GM19239 (cell line): ENCODE results near the gene SNX30.

Experiments used
- DNase-seq: peaks from one replicate; pipeline ENCODE4 v3.0.0; 2011; ENCODE audit warnings: low spot score; ENCODE audit not compliant: insufficient read length
- FAIRE-seq: peaks from 2 replicates; lab custom pipeline; 2011; peaks lifted over from hg19 to GRCh38; lab: Jason Lieb, UNC

Gene SNX30

GRCh38 chr9:112870556-112870955, 120.0 kb downstream of the SNX30 start:
- no peak for FAIRE-seq
- DNase-seq = no peak

GRCh38 chr9:112872019-112872418, 121.5 kb downstream of the SNX30 start:
- no peak for FAIRE-seq
- DNase-seq = no peak

GRCh38 chr9:112873773-112874405, 123.3 kb downstream of the SNX30 start:
- no peak for DNase-seq
- FAIRE-seq = no peak

- no peak for DNase-seq
These were observed 128.2 kb downstream of the SNX30 start for GRCh38 chr9:112878752-112879151.

GRCh38 chr9:112880650-112881049, 130.1 kb downstream of the SNX30 start:
- FAIRE-seq (no peak), DNase-seq (no peak)

More at GRCh38 chr9:112878752-112879151, 128.2 kb downstream of the SNX30 start:
- FAIRE-seq = no peak

GRCh38 chr9:112881331-112881730, 130.8 kb downstream of the SNX30 start:
- FAIRE-seq (no peak), DNase-seq (no peak)

GRCh38 chr9:112884101-112884500, 133.5 kb downstream of the SNX30 start:
- DNase-seq (no peak), FAIRE-seq (no peak)

- no peak for DNase-seq
- no peak for FAIRE-seq
These were observed 134.2 kb downstream of the SNX30 start for GRCh38 chr9:112884721-112885120.

GRCh38 chr9:112885324-112885723, 134.8 kb downstream of the SNX30 start:
- no peak for FAIRE-seq
- DNase-seq = no peak

- FAIRE-seq = no peak
- DNase-seq = no peak
These were observed 135.8 kb downstream of the SNX30 start for GRCh38 chr9:112886351-112886750.

- DNase-seq (no peak), FAIRE-seq (no peak)
These were observed 136.8 kb downstream of the SNX30 start for GRCh38 chr9:112887381-112887780.

GRCh38 chr9:112890106-112891081, 139.8 kb downstream of the SNX30 start, which contains the start of gene SLC46A2:
SLC46A2 (minus strand) TSS chr9:112890876; CDS start chr9:112890681, 195 bp downstream.
- FAIRE-seq = no peak

GRCh38 chr9:112891521-112891920, 141.0 kb downstream of the SNX30 start:
- FAIRE-seq = no peak
- no peak for DNase-seq

More at GRCh38 chr9:112890106-112891081, 139.8 kb downstream of the SNX30 start, which contains the start of gene SLC46A2:
- DNase-seq = no peak

- FAIRE-seq (no peak), DNase-seq (no peak)
These were observed 142.4 kb downstream of the SNX30 start for GRCh38 chr9:112892981-112893380.

- DNase-seq = no peak
- no peak for FAIRE-seq
These were observed 143.5 kb downstream of the SNX30 start for GRCh38 chr9:112894041-112894440.

GRCh38 chr9:112894699-112895098, 144.1 kb downstream of the SNX30 start:
- no peak for FAIRE-seq
- DNase-seq = no peak

- FAIRE-seq = peak; percentile 14
- no peak for DNase-seq
These were observed 145.6 kb downstream of the SNX30 start for GRCh38 chr9:112896131-112896530.

- DNase-seq = no peak
- FAIRE-seq = no peak
These were observed 148.3 kb downstream of the SNX30 start for GRCh38 chr9:112898872-112899311.

GRCh38 chr9:112900488-112900887, 149.9 kb downstream of the SNX30 start:
- no peak for DNase-seq
- FAIRE-seq = no peak

GRCh38 chr9:112900901-112901300, 150.3 kb downstream of the SNX30 start:
- FAIRE-seq = no peak
- DNase-seq = no peak

- DNase-seq (no peak), FAIRE-seq (no peak)
These were observed 154.5 kb downstream of the SNX30 start for GRCh38 chr9:112905084-112905483.
